ENCODE results near the gene RSU1.

RSU1 gene

GRCh38 chr10:16586358-16587138, 230.7 kb downstream of the RSU1 start:
- DNase-seq: no peak

- DNase-seq: no peak
Observed at GRCh38 chr10:16585103-16585502, 232.1 kb downstream of the RSU1 start.

- no peak for DNase-seq
Observed at GRCh38 chr10:16583382-16583781, 233.8 kb downstream of the RSU1 start.

GRCh38 chr10:16581202-16581601, 236.0 kb downstream of the RSU1 start:
- no peak for DNase-seq

GRCh38 chr10:16570731-16571130, 246.5 kb downstream of the RSU1 start:
- DNase-seq: no peak

GRCh38 chr10:16566202-16566805, 250.9 kb downstream of the RSU1 start:
- DNase-seq: no peak

GRCh38 chr10:16565604-16566003, 251.6 kb downstream of the RSU1 start:
- no peak for DNase-seq

- no peak for DNase-seq
Observed at GRCh38 chr10:16562891-16563290, 254.3 kb downstream of the RSU1 start.

GRCh38 chr10:16559236-16559773, 257.9 kb downstream of the RSU1 start:
- DNase-seq: no peak

- no peak for DNase-seq
Observed at GRCh38 chr10:16547973-16548372, 269.3 kb downstream of the RSU1 start.

- DNase-seq: peak; percentile 29
Observed at GRCh38 chr10:16545116-16545736, 272.0 kb downstream of the RSU1 start.

- DNase-seq: no peak
Observed at GRCh38 chr10:16544591-16544990, 272.6 kb downstream of the RSU1 start.

- DNase-seq: no peak
Observed at GRCh38 chr10:16544099-16544498, 273.1 kb downstream of the RSU1 start.

Measured in NCI-H1694 (cell line).